Kidney (tissue), 14 donors: Measurements from ENCODE around the gene HPS1. TPM values are rescaled to one million over a fixed set of nuclear protein-coding genes. Genes with fewer than 3 reads are reported as not detected.

ENCODE experiments used
- DNase-seq, 5 donors: peaks; one replicate each; pipeline ENCODE4 v3.0.0-alpha.2; 2013 to 2020
- FAIRE-seq: peaks from 2 replicates; lab custom pipeline; 2012; peaks lifted over from hg19 to GRCh38; lab: Jason Lieb, UNC
- H3K27ac ChIP-seq, 2 donors: one replicate each; pipeline ENCODE4 v1.7.0; 2013; ENCODE audit warnings: low read depth in 2 of 2, low read length in 2 of 2, inconsistent platforms in 1 of 2
- H3K27me3 ChIP-seq: one replicate; pipeline ENCODE4 v1.7.1; 2013; ENCODE audit warnings: low read length, inconsistent platforms; ENCODE audit not compliant: control insufficient read depth, insufficient read depth
- H3K36me3 ChIP-seq, 3 donors: one replicate each; pipeline versions ENCODE4 v1.7.0 to v1.7.1; 2013; ENCODE audit warnings: low read length in 3 of 3, control low read depth in 1 of 3, inconsistent platforms in 1 of 3; ENCODE audit not compliant: insufficient read depth in 3 of 3, control insufficient read depth in 2 of 3
- H3K4me1 ChIP-seq, 3 donors: one replicate each; pipeline versions ENCODE4 v1.7.0 to v1.7.1; 2013; ENCODE audit warnings: low read length in 3 of 3, inconsistent platforms in 1 of 3, low read depth in 1 of 3; ENCODE audit not compliant: control insufficient read depth in 2 of 3, insufficient read depth in 2 of 3
- H3K4me3 ChIP-seq, 3 donors: one replicate each; pipeline versions ENCODE4 v1.7.0 to v1.8.1; 2013; ENCODE audit warnings: low read length in 3 of 3, control low read depth in 1 of 3, inconsistent platforms in 1 of 3
- H3K9ac ChIP-seq, 3 donors: one replicate each; pipeline versions ENCODE4 v1.7.0 to v1.7.1; 2013; ENCODE audit warnings: low read length in 3 of 3, control low read depth in 1 of 3, inconsistent platforms in 1 of 3
- H3K9me3 ChIP-seq, 3 donors: one replicate each; pipeline versions ENCODE4 v1.7.0 to v1.7.1; 2013; ENCODE audit warnings: low read length in 3 of 3, control low read depth in 1 of 3, inconsistent platforms in 1 of 3; ENCODE audit not compliant: control insufficient read depth in 2 of 3, insufficient read depth in 1 of 3
- CTCF ChIP-seq: IDR thresholded peaks from 3 replicates; pipeline ENCODE4 v1.5.1; 2012; ENCODE audit warnings: mild to moderate bottlenecking, moderate library complexity, borderline replicate concordance; ENCODE audit not compliant: insufficient read depth; ENCODE audit errors: extremely low read depth
- intact Hi-C: fragments of 100-400 bp; cut with DNase I; formaldehyde crosslinking; loops from one replicate; pipeline ENCODE4 v1.11.1; 2022
- polyA plus RNA-seq: library from polyadenylated mRNA; stranded (reverse); fragments of 350-450 nt; fragmentation: Illumina TruSeq; extraction: RNeasy Lipid Tissue Mini Kit (QIAGEN cat#74804); gene quantifications from one replicate; pipeline ENCODE4 v1.2.3, GENCODE V29; 2014; ENCODE audit warnings: low read depth, low replicate concordance; ENCODE audit not compliant: insufficient read depth
- total RNA-seq: library from RNA; stranded (reverse); fragmentation: NEBNext Ultra II Directional; extraction: Animal tissue kit (Norgen Biotek cat#: 25700); gene quantifications from one replicate; pipeline ENCODE4 v1.2.1, GENCODE V29; 2021
- donor health status: control.
- donor health status: control.
- donor health status: control.
- donor health status: control.
- donor health status: control.
- donor health status: DM: yes; HTN: yes; CAD: no.
- donor health status: Normal renal cell carcinoma (clear cell type).

The HPS1 gene
- total and polyA plus RNA-seq, 2 donors from 2014 or later: 42.7 to 63.3 TPM

- H3K4me3 ChIP-seq: no peak overlapping the region
- H3K9me3 ChIP-seq: no peaks in the 10 kb centered on the region
- H3K36me3 ChIP-seq: no peaks in the 10 kb centered on the region
- H3K9ac ChIP-seq: no peak overlapping the region
- H3K27ac ChIP-seq: no peak overlapping the region
- H3K4me1 ChIP-seq: no peaks in the 10 kb centered on the region
- DNase-seq (no peak), FAIRE-seq (no peak)
- H3K27me3 ChIP-seq: no peaks in the 10 kb centered on the region
- intact Hi-C loops: no loop called here
- no peak for TF ChIP-seq CTCF
Measured at GRCh38 chr10:98474628-98475027, 27.9 kb upstream of the HPS1 start.

- Histone ChIP-seq H3K27me3 (no peaks in the 10 kb centered on the region), H3K9me3 (no peaks in the 10 kb centered on the region), H3K27ac (no peak overlapping the region), H3K4me1 (peaks cover 0 to 3% (median 0%) of the 10 kb centered on the region in 3 donors), H3K36me3 (no peaks in the 10 kb centered on the region), H3K4me3 (no peak overlapping the region), H3K9ac (no peak overlapping the region)
- TF ChIP-seq CTCF: no peak
- intact Hi-C loops: no loop called here
- FAIRE-seq (no peak), DNase-seq (peak in 3 of 5 donors; percentile 35 to 58 (median 51))
Measured at GRCh38 chr10:98472196-98472595, 25.5 kb upstream of the HPS1 start.

- intact Hi-C loops: no loop called here
- Histone ChIP-seq H3K4me3 (no peak overlapping the region), H3K4me1 (peaks cover 0 to 3% (median 0%) of the 10 kb centered on the region in 3 donors), H3K27me3 (no peaks in the 10 kb centered on the region), H3K27ac (no peak overlapping the region), H3K36me3 (no peaks in the 10 kb centered on the region), H3K9ac (no peak overlapping the region), H3K9me3 (no peaks in the 10 kb centered on the region)
- no peak for DNase-seq
- FAIRE-seq: no peak
- no peak for TF ChIP-seq CTCF
Measured at GRCh38 chr10:98470850-98471249, 24.1 kb upstream of the HPS1 start.
